ENCODE data around the gene ZDHHC23. TPM values are rescaled to one million over a fixed set of nuclear protein-coding genes. Genes with fewer than 3 reads are reported as not detected.

ZDHHC23 gene
- total RNA-seq, 1 experiment from 2014 or later = 9.0 TPM

DNA sequence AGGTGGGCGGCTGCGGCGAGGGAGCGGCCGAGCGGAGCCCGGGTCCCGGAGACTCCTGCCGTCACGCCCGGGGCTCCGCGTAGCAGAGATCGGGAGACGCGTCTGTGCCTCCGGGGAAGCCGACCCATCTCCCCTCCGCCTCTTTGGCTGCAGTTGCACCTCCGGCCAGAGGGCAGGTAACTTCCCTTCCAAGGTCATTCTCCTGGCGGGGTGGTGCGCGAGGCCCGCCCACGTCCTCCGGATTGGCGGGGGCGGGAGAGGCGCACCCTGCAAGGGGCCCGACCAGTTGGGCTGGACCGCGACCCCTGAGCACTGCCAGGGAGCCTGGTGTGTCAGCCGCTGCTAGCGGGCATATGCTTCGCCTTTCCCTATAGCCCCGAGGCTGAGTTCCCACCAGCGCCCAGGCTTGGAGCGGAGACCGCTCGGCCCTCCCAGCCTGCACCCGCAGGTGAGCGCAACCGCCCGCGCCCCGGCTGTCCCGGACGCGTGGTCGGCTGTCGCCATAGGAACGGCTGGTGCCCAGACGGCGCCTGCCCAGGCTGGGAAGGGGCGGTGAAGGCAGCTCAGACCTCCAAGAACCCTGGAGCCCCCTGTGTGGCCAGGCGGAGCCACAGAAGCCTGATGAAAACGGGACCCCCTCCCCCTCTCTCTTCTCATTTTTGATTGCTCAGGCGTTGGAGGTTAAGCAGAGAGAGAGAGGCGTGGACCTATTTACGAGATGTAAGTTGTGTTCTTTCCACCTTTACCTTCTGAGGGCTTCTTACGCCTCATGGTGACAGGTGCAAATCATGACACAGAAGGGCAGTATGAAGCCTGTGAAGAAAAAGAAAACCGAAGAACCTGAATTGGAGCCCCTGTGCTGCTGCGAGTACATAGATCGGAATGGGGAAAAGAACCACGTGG lies 453 bp downstream of the ZDHHC23 start:
- Mint-ChIP-seq H3K27me3 (ENCODE audit: insufficient read depth, unreplicated experiment) (peaks cover 15% of the 10 kb centered on the region), H3K27ac (ENCODE audit: unreplicated experiment) (no peak overlapping the region), H3K9me3 (ENCODE audit: unreplicated experiment) (no peaks in the 10 kb centered on the region), H3K4me3 (ENCODE audit: unreplicated experiment) (peak overlapping the region; percentile 80), H3K36me3 (ENCODE audit: insufficient read depth, unreplicated experiment) (no peaks in the 10 kb centered on the region), H3K4me1 (ENCODE audit: low read depth, unreplicated experiment) (peaks cover 7% of the 10 kb centered on the region)
- peak; percentile 59 to 66 for DNase-seq
- ChIA-PET CTCF (no interaction called here), POLR2A (no interaction called here)
- no TSS peak for BruUV-seq (replicated peaks)
- intact Hi-C loops (cut with micrococcal nuclease; ENCODE audit: unreplicated experiment) = loop anchor here (2.0 to 5.0 kb wide), 2 partner anchors 109 to 201 kb away; partner anchors contain the start of genes ATP6V1A, CCDC191, NAA50 and QTRT2
- no peaks in the 10 kb centered on the region for H3K9me3 ChIP-seq
- peak in 1 of 2 experiments; percentile 8 for TF ChIP-seq CTCF (IDR thresholded peaks at IDR 0.05; ENCODE audit: insufficient read depth in 1 of 2, low read depth in 1 of 2, low read length in 1 of 2, severe bottlenecking in 1 of 2, unreplicated experiment in 1 of 2)
- peak overlapping the region; percentile 90 for H3K4me3 ChIP-seq (ENCODE audit: low read depth, low read length)
- no peaks in the 10 kb centered on the region for H3K27me3 ChIP-seq (replicated peaks; ENCODE audit: control insufficient read depth, insufficient read depth, low read length)
- no peaks in the 10 kb centered on the region for H3K36me3 ChIP-seq (ENCODE audit: control insufficient read depth, insufficient read depth, low read length)
- H3K4me1 ChIP-seq = no peaks in the 10 kb centered on the region

- no peaks in the 10 kb centered on the region for H3K9me3 Mint-ChIP-seq (ENCODE audit: unreplicated experiment)
- H3K36me3 Mint-ChIP-seq (ENCODE audit: insufficient read depth, unreplicated experiment) = no peaks in the 10 kb centered on the region
- POLR2A ChIA-PET = no interaction called here
- Histone ChIP-seq H3K27me3 (replicated peaks; ENCODE audit: control insufficient read depth, insufficient read depth, low read length) (no peaks in the 10 kb centered on the region), H3K4me3 (ENCODE audit: low read depth, low read length) (no peak overlapping the region), H3K4me1 (no peaks in the 10 kb centered on the region), H3K36me3 (ENCODE audit: control insufficient read depth, insufficient read depth, low read length) (no peaks in the 10 kb centered on the region), H3K9me3 (no peaks in the 10 kb centered on the region)
- no peak overlapping the region for H3K4me3 Mint-ChIP-seq (ENCODE audit: unreplicated experiment)
- intact Hi-C loops (cut with micrococcal nuclease; ENCODE audit: unreplicated experiment) = no loop called here
- BruUV-seq (replicated peaks) = no TSS peak
- CTCF ChIA-PET = no interaction called here
- no peak overlapping the region for H3K27ac Mint-ChIP-seq (ENCODE audit: unreplicated experiment)
- H3K4me1 Mint-ChIP-seq (ENCODE audit: low read depth, unreplicated experiment) = peaks cover 7% of the 10 kb centered on the region
- DNase-seq = no peak
- peaks cover 8% of the 10 kb centered on the region for H3K27me3 Mint-ChIP-seq (ENCODE audit: insufficient read depth, unreplicated experiment)
- TF ChIP-seq CTCF (IDR thresholded peaks at IDR 0.05; ENCODE audit: insufficient read depth in 1 of 2, low read depth in 1 of 2, low read length in 1 of 2, severe bottlenecking in 1 of 2, unreplicated experiment in 1 of 2) = no peak
Measured at GRCh38 chr3:113952921-113953320, 5.1 kb downstream of the ZDHHC23 start.

GRCh38 chr3:113953677-113954076 lies 5.9 kb downstream of the ZDHHC23 start:
- no peak for TF ChIP-seq CTCF (IDR thresholded peaks at IDR 0.05; ENCODE audit: insufficient read depth in 1 of 2, low read depth in 1 of 2, low read length in 1 of 2, severe bottlenecking in 1 of 2, unreplicated experiment in 1 of 2)
- intact Hi-C loops (cut with micrococcal nuclease; ENCODE audit: unreplicated experiment) = no loop called here
- no peak overlapping the region for H3K27ac Mint-ChIP-seq (ENCODE audit: unreplicated experiment)
- DNase-seq = no peak
- Histone ChIP-seq H3K27me3 (replicated peaks; ENCODE audit: control insufficient read depth, insufficient read depth, low read length) (no peaks in the 10 kb centered on the region), H3K4me3 (ENCODE audit: low read depth, low read length) (no peak overlapping the region), H3K9me3 (no peaks in the 10 kb centered on the region), H3K4me1 (no peaks in the 10 kb centered on the region), H3K36me3 (ENCODE audit: control insufficient read depth, insufficient read depth, low read length) (no peaks in the 10 kb centered on the region)
- ChIA-PET CTCF (no interaction called here), POLR2A (no interaction called here)
- BruUV-seq (replicated peaks) = no TSS peak
- no peaks in the 10 kb centered on the region for H3K9me3 Mint-ChIP-seq (ENCODE audit: unreplicated experiment)
- H3K4me1 Mint-ChIP-seq (ENCODE audit: low read depth, unreplicated experiment) = peaks cover 6% of the 10 kb centered on the region
- H3K4me3 Mint-ChIP-seq (ENCODE audit: unreplicated experiment) = no peak overlapping the region
- H3K36me3 Mint-ChIP-seq (ENCODE audit: insufficient read depth, unreplicated experiment) = no peaks in the 10 kb centered on the region
- H3K27me3 Mint-ChIP-seq (ENCODE audit: insufficient read depth, unreplicated experiment) = peaks cover 7% of the 10 kb centered on the region

Measured in Caco-2 (cell line).